ENCODE data around the gene ANXA6.

DNA sequence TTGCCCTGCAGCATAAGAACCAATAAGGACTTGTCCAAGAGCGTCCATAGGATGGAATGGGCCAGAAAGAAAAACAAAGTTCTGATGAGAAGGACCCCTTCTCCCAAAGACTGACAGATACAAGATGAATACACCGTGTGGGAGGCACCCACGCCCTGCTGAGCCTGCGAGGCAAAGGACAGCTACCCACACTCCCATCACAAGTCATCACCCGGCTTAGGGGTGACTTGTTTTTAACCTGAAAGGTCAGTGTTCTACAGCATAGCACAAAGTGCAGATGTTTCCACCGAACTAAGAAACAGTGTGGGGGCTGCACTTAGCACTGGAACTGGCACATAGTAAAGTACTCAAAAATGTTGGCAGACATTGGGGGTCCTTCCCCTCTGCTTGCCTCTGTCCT is 90.7 kb downstream of the ANXA6 start:
- TF ChIP-seq, protein P1, sequence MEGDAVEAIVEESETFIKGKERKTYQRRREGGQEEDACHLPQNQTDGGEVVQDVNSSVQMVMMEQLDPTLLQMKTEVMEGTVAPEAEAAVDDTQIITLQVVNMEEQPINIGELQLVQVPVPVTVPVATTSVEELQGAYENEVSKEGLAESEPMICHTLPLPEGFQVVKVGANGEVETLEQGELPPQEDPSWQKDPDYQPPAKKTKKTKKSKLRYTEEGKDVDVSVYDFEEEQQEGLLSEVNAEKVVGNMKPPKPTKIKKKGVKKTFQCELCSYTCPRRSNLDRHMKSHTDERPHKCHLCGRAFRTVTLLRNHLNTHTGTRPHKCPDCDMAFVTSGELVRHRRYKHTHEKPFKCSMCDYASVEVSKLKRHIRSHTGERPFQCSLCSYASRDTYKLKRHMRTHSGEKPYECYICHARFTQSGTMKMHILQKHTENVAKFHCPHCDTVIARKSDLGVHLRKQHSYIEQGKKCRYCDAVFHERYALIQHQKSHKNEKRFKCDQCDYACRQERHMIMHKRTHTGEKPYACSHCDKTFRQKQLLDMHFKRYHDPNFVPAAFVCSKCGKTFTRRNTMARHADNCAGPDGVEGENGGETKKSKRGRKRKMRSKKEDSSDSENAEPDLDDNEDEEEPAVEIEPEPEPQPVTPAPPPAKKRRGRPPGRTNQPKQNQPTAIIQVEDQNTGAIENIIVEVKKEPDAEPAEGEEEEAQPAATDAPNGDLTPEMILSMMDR (optimal IDR thresholded peaks at IDR 0.05 in 1 of 3, IDR thresholded peaks at IDR 0.05 in 1 of 3, conservative IDR thresholded peaks at IDR 0.05 in 1 of 3; ENCODE audit: extremely low read depth in 1 of 3, insufficient read depth in 2 of 3, low read length in 3 of 3) = no peak
- no peak for TF ChIP-seq EZH2 (IDR thresholded peaks at IDR 0.05; ENCODE audit: low read length)
